GM12872 (cell line): ENCODE data around the gene CHST11.

ENCODE experiments used
- CTCF ChIP-seq: IDR thresholded peaks from 3 replicates; pipeline ENCODE4 v1.5.1; 2011; ENCODE audit warnings: low read depth, mild to moderate bottlenecking, low read length, moderate library complexity; ENCODE audit not compliant: insufficient read depth

CHST11 gene

GRCh38 chr12:104567832-104568486 is 111.2 kb downstream of the CHST11 start:
- TF ChIP-seq CTCF, result no peak

- TF ChIP-seq CTCF, result no peak
Measured at GRCh38 chr12:104568487-104568868, 111.7 kb downstream of the CHST11 start.

- no peak for TF ChIP-seq CTCF
Measured at GRCh38 chr12:104568935-104569334, 112.2 kb downstream of the CHST11 start.

GRCh38 chr12:104569346-104570173 is 112.8 kb downstream of the CHST11 start:
- no peak for TF ChIP-seq CTCF

GRCh38 chr12:104570174-104570907 is 113.6 kb downstream of the CHST11 start:
- no peak for TF ChIP-seq CTCF

- no peak for TF ChIP-seq CTCF
Measured at GRCh38 chr12:104571328-104571727, 114.6 kb downstream of the CHST11 start.
